GM19397 (cell line): ENCODE data around the gene RBP5.

Experiments
- ATAC-seq: cut with Tn5 transposase; IDR thresholded peaks from one replicate; pipeline ENCODE4 v1.9.1; 2021; ENCODE audit warnings: mild to moderate bottlenecking, moderate library complexity; ENCODE audit not compliant: unreplicated experiment

RBP5 gene

DNA sequence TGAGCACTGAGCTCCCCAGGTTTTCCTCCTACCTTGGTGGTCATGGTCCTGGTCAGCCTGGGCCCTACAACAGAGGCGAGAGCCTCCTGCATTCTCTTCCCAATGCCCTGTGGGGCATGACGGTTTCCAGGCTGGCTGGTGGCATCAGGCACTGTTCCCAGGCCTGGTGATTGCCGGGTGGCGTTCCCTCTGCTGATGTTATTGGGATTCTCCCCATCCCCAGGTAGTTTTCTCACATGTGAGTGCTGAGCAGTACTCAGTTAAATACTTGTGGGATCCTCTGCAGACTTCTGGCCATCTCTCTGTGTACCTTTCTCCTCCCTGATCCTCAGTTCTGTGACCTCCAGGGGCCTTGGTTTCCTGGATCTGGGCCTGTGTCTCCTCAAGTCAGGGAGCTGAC lies 52.2 kb downstream of the RBP5 start:
- no peak for ATAC-seq

DNA sequence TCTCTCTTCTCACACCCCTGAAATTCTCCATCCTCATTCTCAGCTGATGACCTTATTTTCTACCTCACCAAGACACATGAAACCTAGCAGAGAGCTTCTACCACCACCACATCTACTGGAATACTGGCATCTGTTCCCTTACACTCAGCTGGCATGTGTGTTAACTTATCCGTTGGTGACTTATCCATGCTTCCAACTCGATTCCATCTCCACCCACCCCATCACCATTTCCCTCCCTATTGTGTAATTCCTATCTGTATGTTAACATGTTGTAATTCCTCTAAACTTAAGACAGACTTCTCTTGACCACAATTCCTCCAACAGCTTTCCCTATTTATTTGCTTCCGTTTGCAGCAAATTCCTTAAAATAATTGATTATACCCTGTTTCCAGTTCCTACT lies 52.8 kb downstream of the RBP5 start:
- no peak for ATAC-seq

DNA sequence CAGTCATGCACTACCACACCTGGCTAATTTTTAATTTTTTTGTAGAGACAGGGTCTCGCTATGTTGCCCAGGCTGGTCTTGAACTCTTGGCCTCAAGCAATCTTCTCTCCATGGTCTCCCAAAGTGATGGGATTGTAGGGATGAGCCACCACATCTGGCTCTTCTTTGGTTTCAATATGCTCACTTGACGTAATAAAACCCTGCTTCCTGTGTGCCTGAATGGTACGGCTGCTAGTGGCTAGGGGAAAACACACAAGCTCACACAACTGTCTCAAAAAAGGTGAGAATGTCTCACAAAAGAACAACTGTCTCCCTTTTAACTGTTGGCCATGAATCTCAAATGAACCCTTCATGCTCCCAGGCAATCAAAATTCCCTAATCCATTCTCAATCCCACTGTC lies 53.2 kb downstream of the RBP5 start:
- no peak for ATAC-seq

DNA sequence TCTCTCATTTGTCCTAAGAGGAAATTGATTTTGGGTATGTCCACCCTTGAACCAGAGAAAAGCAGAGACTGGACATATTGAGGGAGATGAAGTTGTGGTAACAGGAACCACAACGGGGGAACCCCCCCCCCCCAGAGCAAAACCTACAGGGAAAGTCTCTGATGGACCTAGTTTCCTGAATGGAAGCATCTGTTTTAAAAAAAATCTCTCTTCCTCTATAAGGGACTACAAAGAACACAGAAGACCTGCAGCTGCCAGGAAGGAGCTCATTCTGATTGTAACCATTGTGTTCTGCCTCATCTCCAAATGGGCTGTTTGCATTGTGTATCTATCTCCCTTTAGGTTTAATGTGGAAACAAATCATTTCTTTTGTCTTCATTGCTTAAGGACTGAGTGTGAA lies 54.7 kb downstream of the RBP5 start:
- ATAC-seq = no peak
